Measurements from ENCODE around the gene SRGAP3. TPM values are rescaled to one million over a fixed set of nuclear protein-coding genes. Genes with fewer than 3 reads are reported as not detected.
A peak's percentile ranks its signal among the peaks of the same experiment; 100 is the strongest.

The SRGAP3 gene
- total and polyA plus RNA-seq, 5 experiments from 2014 or later, result 0.73 to 2.5 (median 1.8) TPM

GRCh38 chr3:9278498-9278897 is 29.1 kb upstream of the SRGAP3 start:
- ATAC-seq, result no peak
- no peak overlapping the region for H3K27ac Mint-ChIP-seq
- peaks cover 0 to 11% (median 6%) of the 10 kb centered on the region in 3 donors for H3K36me3 Mint-ChIP-seq
- H3K4me3 Mint-ChIP-seq, result no peak overlapping the region
- DNase-seq, result no peak
- H3K4me1 Mint-ChIP-seq, result no peaks in the 10 kb centered on the region
- H3K27me3 Mint-ChIP-seq, result peaks cover 0 to 5% (median 4%) of the 10 kb centered on the region in 5 donors
- peaks cover 0 to 13% (median 3%) of the 10 kb centered on the region in 9 donors for H3K9me3 Mint-ChIP-seq
- POLR2A ChIA-PET, result no interaction called here

GRCh38 chr3:9278085-9278484 is 28.6 kb upstream of the SRGAP3 start:
- H3K27ac Mint-ChIP-seq, result no peak overlapping the region
- H3K9me3 Mint-ChIP-seq, result peaks cover 0 to 13% (median 3%) of the 10 kb centered on the region in 9 donors

GRCh38 chr3:9276761-9277370 is 27.4 kb upstream of the SRGAP3 start:
- DNase-seq, result no peak
- ATAC-seq, result no peak
- POLR2A ChIA-PET, result no interaction called here
- Mint-ChIP-seq H3K9me3 (peaks cover 0 to 13% (median 3%) of the 10 kb centered on the region in 9 donors), H3K4me3 (no peak overlapping the region), H3K27ac (no peak overlapping the region), H3K27me3 (peaks cover 0 to 7% (median 4%) of the 10 kb centered on the region in 5 donors), H3K36me3 (peaks cover 0 to 11% (median 6%) of the 10 kb centered on the region in 3 donors), H3K4me1 (no peaks in the 10 kb centered on the region)

More at GRCh38 chr3:9278085-9278484, 28.6 kb upstream of the SRGAP3 start:
- Mint-ChIP-seq H3K27me3 (peaks cover 0 to 9% (median 4%) of the 10 kb centered on the region in 5 donors), H3K4me3 (no peak overlapping the region), H3K4me1 (no peaks in the 10 kb centered on the region), H3K36me3 (peaks cover 0 to 11% (median 6%) of the 10 kb centered on the region in 3 donors)
- POLR2A ChIA-PET, result no interaction called here
- DNase-seq (no peak), ATAC-seq (no peak)

GRCh38 chr3:9271903-9272302 is 22.5 kb upstream of the SRGAP3 start:
- peaks cover 0 to 7% (median 4%) of the 10 kb centered on the region in 5 donors for H3K27me3 Mint-ChIP-seq

GRCh38 chr3:9270704-9271103 is 21.3 kb upstream of the SRGAP3 start:
- POLR2A ChIA-PET, result no interaction called here
- ATAC-seq (no peak), DNase-seq (no peak)
- peak overlapping the region in 1 of 10 donors; percentile 8 for H3K27ac Mint-ChIP-seq
- H3K4me3 Mint-ChIP-seq, result no peak overlapping the region
- H3K4me1 Mint-ChIP-seq, result no peaks in the 10 kb centered on the region
- H3K36me3 Mint-ChIP-seq, result peaks cover 0 to 8% (median 4%) of the 10 kb centered on the region in 3 donors
- peaks cover 0 to 7% (median 4%) of the 10 kb centered on the region in 5 donors for H3K27me3 Mint-ChIP-seq
- peaks cover 0 to 13% (median 3%) of the 10 kb centered on the region in 9 donors for H3K9me3 Mint-ChIP-seq

More at GRCh38 chr3:9271903-9272302, 22.5 kb upstream of the SRGAP3 start:
- DNase-seq, result no peak
- ATAC-seq, result no peak
- H3K27ac Mint-ChIP-seq, result no peak overlapping the region
- POLR2A ChIA-PET, result no interaction called here
- H3K4me1 Mint-ChIP-seq, result no peaks in the 10 kb centered on the region
- H3K4me3 Mint-ChIP-seq, result no peak overlapping the region
- peaks cover 0 to 13% (median 3%) of the 10 kb centered on the region in 9 donors for H3K9me3 Mint-ChIP-seq
- peaks cover 0 to 11% (median 6%) of the 10 kb centered on the region in 3 donors for H3K36me3 Mint-ChIP-seq

GRCh38 chr3:9266716-9267115 is 17.3 kb upstream of the SRGAP3 start:
- ATAC-seq, result no peak
- Mint-ChIP-seq H3K4me1 (no peaks in the 10 kb centered on the region), H3K27me3 (no peaks in the 10 kb centered on the region), H3K36me3 (no peaks in the 10 kb centered on the region), H3K27ac (no peak overlapping the region), H3K4me3 (no peak overlapping the region), H3K9me3 (peaks cover 0 to 15% (median 1%) of the 10 kb centered on the region in 9 donors)
- POLR2A ChIA-PET, result no interaction called here
- DNase-seq, result no peak

GRCh38 chr3:9260305-9260704 is 10.9 kb upstream of the SRGAP3 start:
- Mint-ChIP-seq H3K4me1 (peaks cover 0 to 4% (median 0%) of the 10 kb centered on the region in 4 donors), H3K4me3 (no peak overlapping the region), H3K9me3 (peaks cover 0 to 18% (median 6%) of the 10 kb centered on the region in 9 donors), H3K27ac (no peak overlapping the region), H3K27me3 (peaks cover 0 to 12% (median 9%) of the 10 kb centered on the region in 5 donors), H3K36me3 (peaks cover 0 to 13% (median 4%) of the 10 kb centered on the region in 3 donors)
- no peak for DNase-seq
- no peak for ATAC-seq
- POLR2A ChIA-PET, result interaction anchor here (0.6 kb wide), 1 partner anchor 19 kb away, joined by 7 read pairs; no protein-coding TSS in a partner anchor

- no peak for DNase-seq
- Mint-ChIP-seq H3K4me1 (peaks cover 0 to 4% (median 0%) of the 10 kb centered on the region in 4 donors), H3K4me3 (no peak overlapping the region), H3K27me3 (peaks cover 0 to 13% (median 9%) of the 10 kb centered on the region in 5 donors), H3K27ac (no peak overlapping the region), H3K36me3 (peaks cover 0 to 13% (median 4%) of the 10 kb centered on the region in 3 donors), H3K9me3 (peaks cover 0 to 14% (median 2%) of the 10 kb centered on the region in 9 donors)
- ATAC-seq, result no peak
- POLR2A ChIA-PET, result no interaction called here
These were observed 7.6 kb upstream of the SRGAP3 start for GRCh38 chr3:9257092-9257491.

- Mint-ChIP-seq H3K4me3 (no peak overlapping the region), H3K36me3 (peaks cover 0 to 13% (median 4%) of the 10 kb centered on the region in 3 donors), H3K9me3 (peaks cover 0 to 14% (median 2%) of the 10 kb centered on the region in 9 donors), H3K27ac (no peak overlapping the region), H3K27me3 (peaks cover 0 to 12% (median 9%) of the 10 kb centered on the region in 5 donors), H3K4me1 (peaks cover 0 to 2% (median 0%) of the 10 kb centered on the region in 4 donors)
- POLR2A ChIA-PET, result no interaction called here
- no peak for ATAC-seq
- DNase-seq, result no peak
These were observed 6.5 kb upstream of the SRGAP3 start for GRCh38 chr3:9255976-9256375.

- Mint-ChIP-seq H3K9me3 (peaks cover 0 to 14% (median 2%) of the 10 kb centered on the region in 9 donors), H3K27ac (peak overlapping the region in 1 of 10 donors; percentile 59), H3K36me3 (peaks cover 0 to 13% (median 4%) of the 10 kb centered on the region in 3 donors), H3K4me3 (no peak overlapping the region), H3K27me3 (peaks cover 0 to 12% (median 8%) of the 10 kb centered on the region in 5 donors), H3K4me1 (peaks cover 3 to 5% (median 4%) of the 10 kb centered on the region in 4 donors)
- no peak for DNase-seq
- POLR2A ChIA-PET, result no interaction called here
- ATAC-seq, result no peak
These were observed 5.3 kb upstream of the SRGAP3 start for GRCh38 chr3:9254764-9255163.

- peaks cover 0 to 8% (median 1%) of the 10 kb centered on the region in 5 donors for H3K27me3 Mint-ChIP-seq
- peaks cover 0 to 11% (median 2%) of the 10 kb centered on the region in 9 donors for H3K9me3 Mint-ChIP-seq
- no peak overlapping the region for H3K4me3 Mint-ChIP-seq
- POLR2A ChIA-PET, result no interaction called here
- H3K36me3 Mint-ChIP-seq, result peaks cover 0 to 12% (median 4%) of the 10 kb centered on the region in 3 donors
- no peak overlapping the region for H3K27ac Mint-ChIP-seq
- ATAC-seq, result no peak
- H3K4me1 Mint-ChIP-seq, result peaks cover 7 to 18% (median 17%) of the 10 kb centered on the region in 4 donors
- no peak for DNase-seq
These were observed 3.9 kb upstream of the SRGAP3 start for GRCh38 chr3:9253327-9253726.

GRCh38 chr3:9251055-9251786 is 1.8 kb upstream of the SRGAP3 start:
- Mint-ChIP-seq H3K27me3 (peaks cover 0 to 6% (median 0%) of the 10 kb centered on the region in 5 donors), H3K27ac (no peak overlapping the region), H3K36me3 (no peaks in the 10 kb centered on the region), H3K4me3 (no peak overlapping the region), H3K4me1 (peaks cover 10 to 22% (median 20%) of the 10 kb centered on the region in 4 donors), H3K9me3 (no peaks in the 10 kb centered on the region)
- no peak for ATAC-seq
- DNase-seq, result no peak
- POLR2A ChIA-PET, result no interaction called here

GRCh38 chr3:9250236-9250635 is 790 bp upstream of the SRGAP3 start:
- Mint-ChIP-seq H3K27ac (peak overlapping the region in 4 of 10 donors; percentile 52 to 90 (median 70)), H3K4me1 (peaks cover 10 to 22% (median 20%) of the 10 kb centered on the region in 4 donors), H3K9me3 (no peaks in the 10 kb centered on the region), H3K36me3 (no peaks in the 10 kb centered on the region), H3K27me3 (peaks cover 0 to 6% (median 0%) of the 10 kb centered on the region in 5 donors), H3K4me3 (peak overlapping the region; percentile 30 to 94 (median 85))
- ATAC-seq, result no peak
- POLR2A ChIA-PET, result no interaction called here
- DNase-seq, result peak in 1 of 10 donors; percentile 1

Data from naive thymus-derived CD8-positive, alpha-beta T cell (primary cell).